Mucosa of descending colon (tissue), 3 donors: Measurements from ENCODE around the gene WWC2. TPM values are rescaled to one million over a fixed set of nuclear protein-coding genes. Genes with fewer than 3 reads are reported as not detected.

Experiments used
- ATAC-seq: fragments of 200-7000 bp; cut with Tn5 transposase; one replicate; pipeline ENCODE4 v1.9.1; 2020; ENCODE audit warnings: mild to moderate bottlenecking, moderate library complexity
- DNase-seq, 3 donors: peaks; one replicate each; pipeline ENCODE4 v3.0.0-alpha.2; 2020
- H3K36me3 ChIP-seq: fragments of 200-600 bp; one replicate; pipeline ENCODE4 v1.8.0; 2021; ENCODE audit warnings: low read depth, mild to moderate bottlenecking
- H3K4me1 ChIP-seq: fragments of 200-600 bp; one replicate; pipeline ENCODE4 v1.8.0; 2021; ENCODE audit warnings: low read depth, mild to moderate bottlenecking
- H3K4me3 ChIP-seq: fragments of 200-600 bp; one replicate; pipeline ENCODE4 v1.8.0; 2021; ENCODE audit warnings: mild to moderate bottlenecking
- H3K9me3 ChIP-seq: fragments of 200-600 bp; one replicate; pipeline ENCODE4 v1.8.0; 2021; ENCODE audit warnings: mild to moderate bottlenecking
- CTCF ChIP-seq: fragments of 200-600 bp; IDR thresholded peaks from one replicate; pipeline ENCODE4 v1.8.0; 2022; ENCODE audit warnings: antibody characterized with exemption, mild to moderate bottlenecking
- intact Hi-C, 2 donors: fragments of 100-400 bp; cut with DNase I in 1 of 2; cut with micrococcal nuclease in 1 of 2; formaldehyde crosslinking; loops; one replicate each; pipeline versions ENCODE4 v1.11.0 to v1.11.1; 2022; cut with DNase I, micrococcal nuclease
- total RNA-seq, 3 donors: library from RNA; stranded (reverse); fragmentation: NEBNext Ultra II Directional in 2 of 3; extraction: Animal tissue kit (Norgen Biotek cat#: 25700) in 2 of 3; gene quantifications; one replicate each; pipeline versions ENCODE4 v1.2.1 to v1.2.4, GENCODE V29; 2021 to 2023
- donor health status: DM: no; HTN: no; CAD: no; lungs with moderate emphysema.
- donor health status: DM: no; HTN: no; CAD: no.
- donor health status: DM: no; HTN: yes; CAD: no.

The WWC2 gene
- total RNA-seq, 3 donors from 2014 or later: 6.4 to 31.2 (median 7.7) TPM

- no peak for ATAC-seq
- Histone ChIP-seq H3K4me1 (no peaks in the 10 kb centered on the region), H3K9me3 (no peaks in the 10 kb centered on the region), H3K4me3 (no peak overlapping the region), H3K36me3 (no peaks in the 10 kb centered on the region)
- no peak for TF ChIP-seq CTCF
- intact Hi-C loops: no loop called here
- no peak for DNase-seq
These were observed 204.2 kb downstream of the WWC2 start for GRCh38 chr4:183303301-183303700.

GRCh38 chr4:183304067-183304466 lies 205.0 kb downstream of the WWC2 start:
- intact Hi-C loops: no loop called here
- Histone ChIP-seq H3K4me3 (no peak overlapping the region), H3K4me1 (no peaks in the 10 kb centered on the region), H3K36me3 (no peaks in the 10 kb centered on the region), H3K9me3 (no peaks in the 10 kb centered on the region)
- DNase-seq: no peak
- TF ChIP-seq CTCF: no peak
- ATAC-seq: no peak

GRCh38 chr4:183304538-183304937 lies 205.5 kb downstream of the WWC2 start:
- H3K9me3 ChIP-seq: no peaks in the 10 kb centered on the region
- intact Hi-C loops: no loop called here
- no peak for DNase-seq
- H3K36me3 ChIP-seq: no peaks in the 10 kb centered on the region
- no peak for ATAC-seq
- no peaks in the 10 kb centered on the region for H3K4me1 ChIP-seq
- TF ChIP-seq CTCF: no peak
- H3K4me3 ChIP-seq: no peak overlapping the region

GRCh38 chr4:183306811-183307210 lies 207.8 kb downstream of the WWC2 start:
- no peak for ATAC-seq
- no peak for DNase-seq
- Histone ChIP-seq H3K4me3 (no peak overlapping the region), H3K36me3 (no peaks in the 10 kb centered on the region), H3K4me1 (no peaks in the 10 kb centered on the region), H3K9me3 (no peaks in the 10 kb centered on the region)
- intact Hi-C loops: no loop called here
- TF ChIP-seq CTCF: no peak

GRCh38 chr4:183312841-183313240 lies 213.8 kb downstream of the WWC2 start:
- H3K36me3 ChIP-seq: no peaks in the 10 kb centered on the region
- no peak for DNase-seq
- H3K4me3 ChIP-seq: no peak overlapping the region
- intact Hi-C loops: no loop called here
- ATAC-seq: no peak
- no peaks in the 10 kb centered on the region for H3K4me1 ChIP-seq
- H3K9me3 ChIP-seq: no peaks in the 10 kb centered on the region
- TF ChIP-seq CTCF: no peak

GRCh38 chr4:183314336-183314735 lies 215.3 kb downstream of the WWC2 start:
- Histone ChIP-seq H3K4me3 (no peak overlapping the region), H3K36me3 (no peaks in the 10 kb centered on the region), H3K9me3 (no peaks in the 10 kb centered on the region), H3K4me1 (no peaks in the 10 kb centered on the region)
- no peak for TF ChIP-seq CTCF
- DNase-seq: no peak
- intact Hi-C loops: no loop called here
- no peak for ATAC-seq
